GM23248 (cell line): ENCODE results near the gene CLPX. TPM values are rescaled to one million over a fixed set of nuclear protein-coding genes. Genes with fewer than 3 reads are reported as not detected.
A peak's percentile ranks its signal among the peaks of the same experiment; 100 is the strongest.

ENCODE experiments used
- DNase-seq: peaks from one replicate; pipeline ENCODE4 v3.0.0-alpha.2; 2015
- H2AFZ ChIP-seq: fragments of 200-600 bp; sonication (generic); 2 replicates; pipeline ENCODE4 v1.6.1; 2016; ENCODE audit warnings: antibody characterized with exemption
- H3F3A ChIP-seq: fragments of 200-600 bp; sonication (generic); 2 replicates; pipeline ENCODE4 v1.6.1; 2016; ENCODE audit warnings: mild to moderate bottlenecking, antibody characterized with exemption, mixed run types; ENCODE audit not compliant: insufficient read depth
- H3K27ac ChIP-seq: fragments of 200-600 bp; sonication (generic); 2 replicates; pipeline ENCODE4 v1.5.1; 2016; ENCODE audit warnings: mild to moderate bottlenecking
- H3K27me3 ChIP-seq: fragments of 200-600 bp; sonication (generic); replicated peaks from 2 replicates; pipeline ENCODE4 v1.6.1; 2016; ENCODE audit warnings: mild to moderate bottlenecking; ENCODE audit not compliant: insufficient read depth
- H3K36me3 ChIP-seq: fragments of 200-600 bp; sonication (generic); 2 replicates; pipeline ENCODE4 v1.6.1; 2016; ENCODE audit warnings: low read depth, mild to moderate bottlenecking
- H3K4me1 ChIP-seq: fragments of 200-600 bp; sonication (generic); 2 replicates; pipeline ENCODE4 v1.6.1; 2016; ENCODE audit warnings: mild to moderate bottlenecking; ENCODE audit not compliant: insufficient read depth
- H3K4me2 ChIP-seq: fragments of 200-600 bp; sonication (generic); one replicate; pipeline ENCODE4 v1.6.1; 2016; ENCODE audit warnings: mild to moderate bottlenecking; ENCODE audit not compliant: unreplicated experiment
- H3K4me3 ChIP-seq: fragments of 200-600 bp; sonication (generic); 2 replicates; pipeline ENCODE4 v1.5.1; 2016; ENCODE audit warnings: mild to moderate bottlenecking
- H3K79me2 ChIP-seq: fragments of 200-600 bp; sonication (generic); 2 replicates; pipeline ENCODE4 v1.6.1; 2016; ENCODE audit warnings: mild to moderate bottlenecking; ENCODE audit not compliant: insufficient read depth
- H3K9ac ChIP-seq: fragments of 200-600 bp; sonication (generic); 2 replicates; pipeline ENCODE4 v1.6.1; 2016; ENCODE audit warnings: mild to moderate bottlenecking
- H3K9me2 ChIP-seq: fragments of 200-600 bp; sonication (generic); 2 replicates; pipeline ENCODE4 v1.6.1; 2016; ENCODE audit warnings: mixed run types, mild to moderate bottlenecking, moderate library complexity; ENCODE audit not compliant: insufficient read depth
- H3K9me3 ChIP-seq: fragments of 200-600 bp; sonication (generic); one replicate; pipeline ENCODE4 v1.6.1; 2017; ENCODE audit warnings: low read depth
- H4K20me1 ChIP-seq: fragments of 200-600 bp; sonication (generic); 2 replicates; pipeline ENCODE4 v1.6.0; 2016; ENCODE audit not compliant: insufficient read depth
- EZH2 ChIP-seq: fragments of 200-600 bp; sonication (generic); IDR thresholded peaks from 2 replicates; pipeline ENCODE4 v1.6.1; 2018; ENCODE audit warnings: antibody characterized with exemption, mild to moderate bottlenecking; ENCODE audit not compliant: insufficient read depth, poor library complexity, severe bottlenecking
- EZH2phosphoT487 ChIP-seq: fragments of 200-600 bp; sonication (generic); IDR thresholded peaks from 2 replicates; pipeline ENCODE4 v1.6.1; 2018; ENCODE audit warnings: antibody characterized with exemption, moderate library complexity, mild to moderate bottlenecking, low read depth; ENCODE audit not compliant: insufficient read depth
- WGBS, 2 experiments: methylation state at CpG; one replicate each; pipeline ENCODE4 v1.1.6; 2015 to 2017; ENCODE audit warnings: low lambda C conversion rate in 2 of 2, low coverage in 1 of 2; ENCODE audit errors: missing lambda C conversion rate in 2 of 2; 5-methylcytosine and 5-hydroxymethylcytosine counted together
- in situ Hi-C: fragments of 300-500 bp; cut with MboI; formaldehyde crosslinking; loops from 2 replicates; pipeline ENCODE4 v1.15.0; 2020
- polyA plus RNA-seq: library from polyadenylated mRNA; unstranded; fragments of >200 nt; fragmentation: Nextera tagmentation; extraction: Ambion mirVana; gene quantifications from 2 replicates; pipeline ENCODE4 v1.2.1, GENCODE V29; 2016
- total RNA-seq: library from RNA; depleted of rRNA; stranded (reverse); fragments of >200 nt; shearing (Covaris generic); gene quantifications from 2 replicates; pipeline ENCODE4 v1.2.3, GENCODE V29; 2014

Gene CLPX
- total and polyA plus RNA-seq, 2 experiments from 2014 or later, result 22.8 to 33.1 TPM

DNA sequence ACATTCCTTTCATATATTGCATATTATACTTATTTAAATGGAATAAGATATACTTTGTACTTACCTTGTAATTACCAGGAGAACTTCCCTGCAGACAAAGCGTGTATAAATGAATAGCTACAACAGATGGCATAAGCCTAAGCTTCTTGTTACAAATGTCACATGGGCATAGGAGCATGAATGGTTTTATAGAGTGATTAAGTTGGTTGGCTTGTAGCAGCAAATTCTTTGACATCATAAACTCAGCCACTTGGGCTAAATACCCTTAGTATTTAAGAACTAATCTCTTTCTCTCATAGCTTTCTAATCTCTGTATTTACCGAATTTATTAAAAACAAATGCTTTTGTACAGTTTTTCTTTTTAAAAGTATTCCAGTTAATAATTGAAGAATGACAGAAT, 70.1 kb downstream of the CLPX start, which contains the start of gene UBAP1L:
TSS of gene UBAP1L (minus strand) at position 115 of the 400 bp plus-strand sequence. CDS start 8,985 bp downstream, outside the sequence.
- no peak within 1 kb of the TSS for H3K27ac ChIP-seq
- in situ Hi-C loops, result no loop called here
- H4K20me1 ChIP-seq, result no peaks in the 10 kb centered on the region
- no peaks in the 10 kb centered on the region for H3K4me1 ChIP-seq
- H3F3A ChIP-seq, result peaks cover 16% of the 10 kb centered on the region
- H3K36me3 ChIP-seq, result peaks cover 47% of the 10 kb centered on the region
- no peak for TF ChIP-seq EZH2
- no peak for TF ChIP-seq EZH2phosphoT487
- H3K4me3 ChIP-seq, result no peak within 1 kb of the TSS
- H3K27me3 ChIP-seq, result no peaks in the 10 kb centered on the region
- H3K4me2 ChIP-seq, result no peak within 1 kb of the TSS
- WGBS, 2 experiments, result 66 to 74% methylated on average over 2 of the region's 2 CpGs
- H3K9ac ChIP-seq, result 0 out of 2 replicates have a peak within 1 kb of the TSS, but pooled peaks have one; percentile 5
- no peaks in the 10 kb centered on the region for H3K9me3 ChIP-seq
- H2AFZ ChIP-seq, result no peak within 1 kb of the TSS
- no peaks in the 10 kb centered on the region for H3K79me2 ChIP-seq
- DNase-seq, result peak; percentile 5
- no peaks in the 10 kb centered on the region for H3K9me2 ChIP-seq

DNA sequence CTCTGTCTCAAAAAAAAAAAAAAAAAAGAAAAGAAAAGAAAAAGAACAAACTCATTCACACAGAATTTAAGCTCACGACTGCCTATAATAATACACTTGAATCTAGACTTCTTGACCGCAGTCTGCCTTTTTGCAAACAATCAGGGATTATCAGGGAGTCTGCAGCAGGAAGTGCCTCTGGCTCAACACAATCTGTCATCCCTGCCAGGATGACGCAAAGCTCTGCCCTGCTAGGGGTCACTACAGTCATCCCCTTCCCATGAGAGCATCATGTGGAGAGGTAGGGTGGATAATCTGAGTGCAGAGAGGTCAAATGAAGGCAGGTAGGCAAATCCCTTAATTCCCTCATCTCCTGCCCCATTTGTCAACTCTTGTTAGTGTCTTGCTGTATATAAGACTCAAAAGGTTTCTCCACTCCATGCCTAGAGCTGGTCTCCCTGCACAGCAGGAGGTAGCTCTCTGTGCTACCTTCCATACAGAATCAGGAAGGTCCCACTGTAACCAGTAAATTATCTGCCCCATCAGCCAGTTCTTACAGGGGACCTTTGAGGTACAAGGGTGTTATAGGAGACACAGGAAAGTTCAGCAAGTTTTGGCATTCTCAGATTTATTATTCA, 74.4 kb downstream of the CLPX start:
- no peak overlapping the region for H3K9ac ChIP-seq
- H3K4me1 ChIP-seq, result no peaks in the 10 kb centered on the region
- no peak overlapping the region for H2AFZ ChIP-seq
- H3K4me2 ChIP-seq, result no peak overlapping the region
- no peaks in the 10 kb centered on the region for H4K20me1 ChIP-seq
- H3K4me3 ChIP-seq, result no peak overlapping the region
- TF ChIP-seq EZH2phosphoT487, result no peak
- TF ChIP-seq EZH2, result no peak
- no peaks in the 10 kb centered on the region for H3K9me3 ChIP-seq
- 71 to 74% methylated on average over 3 of the region's 3 CpGs for WGBS, 2 experiments
- H3K9me2 ChIP-seq, result no peaks in the 10 kb centered on the region
- H3K27ac ChIP-seq, result no peak overlapping the region
- no peaks in the 10 kb centered on the region for H3K27me3 ChIP-seq
- DNase-seq, result peak; percentile 31
- H3F3A ChIP-seq, result peaks cover 19% of the 10 kb centered on the region
- H3K36me3 ChIP-seq, result peaks cover 11% of the 10 kb centered on the region
- in situ Hi-C loops, result no loop called here
- H3K79me2 ChIP-seq, result no peaks in the 10 kb centered on the region

DNA sequence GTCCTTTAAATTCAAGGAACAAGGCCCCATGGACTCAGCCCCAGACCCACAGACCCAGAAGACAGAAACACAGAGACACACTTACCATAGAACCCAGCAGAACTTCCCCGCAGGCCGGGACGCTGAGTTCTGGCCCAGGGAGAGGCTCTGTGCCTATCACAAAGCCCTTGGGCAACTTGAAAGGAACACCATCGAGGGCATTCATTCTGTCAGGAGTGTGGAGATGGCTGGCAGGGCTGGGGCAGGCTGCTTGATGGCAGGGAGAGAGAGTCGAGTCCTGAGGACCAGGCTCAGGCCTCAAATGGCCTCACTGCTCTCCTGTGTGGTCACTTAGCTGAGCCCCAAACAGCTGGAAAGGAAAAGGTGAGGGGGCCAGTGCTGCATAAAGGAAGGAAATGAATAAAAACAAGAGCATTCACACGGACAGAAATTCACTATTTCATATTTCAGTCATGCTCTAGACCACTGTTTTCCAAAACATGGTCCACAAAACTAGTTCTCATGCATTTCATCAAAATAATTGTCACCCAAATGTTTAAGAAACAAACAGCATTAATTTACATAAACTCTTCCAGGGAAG, 79.0 kb downstream of the CLPX start:
- 80% methylated on average over 6 of the region's 6 CpGs for WGBS, 2 experiments
- peaks cover 3% of the 10 kb centered on the region; the same call in 1 of the 2 replicates for H3F3A ChIP-seq
- no peaks in the 10 kb centered on the region for H3K9me3 ChIP-seq
- H4K20me1 ChIP-seq, result no peaks in the 10 kb centered on the region
- no peak overlapping the region for H3K4me3 ChIP-seq
- H3K4me1 ChIP-seq, result no peaks in the 10 kb centered on the region
- no peak overlapping the region for H3K27ac ChIP-seq
- peaks cover 7% of the 10 kb centered on the region; the same call in 1 of the 2 replicates for H3K36me3 ChIP-seq
- H3K9ac ChIP-seq, result no peak overlapping the region
- no peaks in the 10 kb centered on the region for H3K27me3 ChIP-seq
- no peak overlapping the region for H3K4me2 ChIP-seq
- TF ChIP-seq EZH2phosphoT487, result no peak
- TF ChIP-seq EZH2, result no peak
- no peak for DNase-seq
- in situ Hi-C loops, result no loop called here
- H3K79me2 ChIP-seq, result no peaks in the 10 kb centered on the region
- H2AFZ ChIP-seq, result no peak overlapping the region
- no peaks in the 10 kb centered on the region for H3K9me2 ChIP-seq

DNA sequence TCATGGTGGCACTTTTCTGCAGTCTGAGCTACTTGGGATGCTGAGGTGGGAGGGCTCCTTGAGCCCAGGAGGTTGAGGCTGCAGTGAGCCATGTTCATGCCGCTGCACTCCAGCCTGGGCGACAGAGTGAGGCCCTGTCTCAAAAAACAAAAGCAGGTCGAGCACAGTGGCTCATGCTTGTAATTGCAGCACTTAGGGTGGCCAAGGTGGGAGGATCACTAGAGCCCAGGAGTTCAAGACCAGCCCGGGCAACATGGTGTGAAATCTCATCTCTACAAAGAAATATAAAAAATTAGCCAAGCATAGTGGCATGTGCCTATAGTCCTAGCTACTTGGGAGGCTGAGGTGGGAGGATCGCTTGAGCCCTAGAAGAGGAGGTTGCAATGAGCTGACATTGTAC, 80.1 kb downstream of the CLPX start:
- Histone ChIP-seq H3K4me1 (no peaks in the 10 kb centered on the region), H3K27ac (no peak overlapping the region), H3F3A (peaks cover 3% of the 10 kb centered on the region; the same call in 1 of the 2 replicates), H3K27me3 (no peaks in the 10 kb centered on the region), H3K4me3 (no peak overlapping the region), H2AFZ (no peak overlapping the region), H3K9ac (no peak overlapping the region), H4K20me1 (no peaks in the 10 kb centered on the region), H3K9me2 (no peaks in the 10 kb centered on the region), H3K9me3 (no peaks in the 10 kb centered on the region), H3K4me2 (no peak overlapping the region), H3K36me3 (peaks cover 7% of the 10 kb centered on the region; the same call in 1 of the 2 replicates), H3K79me2 (no peaks in the 10 kb centered on the region)
- no peak for DNase-seq
- in situ Hi-C loops, result no loop called here
- WGBS, 2 experiments, result 90 to 92% methylated on average over 5 of the region's 5 CpGs
- TF ChIP-seq EZH2 (no peak), EZH2phosphoT487 (no peak)
